Subcutaneous adipose tissue (tissue), 4 donors: ENCODE measurements around the gene FRMD4A. TPM values are rescaled to one million over a fixed set of nuclear protein-coding genes. Genes with fewer than 3 reads are reported as not detected.

Experiments
- total RNA-seq, 4 donors: library from RNA; depleted of rRNA; stranded (reverse); fragments of >200 nt; gene quantifications; one replicate each; pipeline ENCODE4 v1.1.0, GENCODE V29; 2016
- TF ChIP-seq, protein P1 (sequence below): fragments of 450-650 bp; IDR thresholded peaks from one replicate; pipeline ENCODE4 v1.5.1; 2016; ENCODE audit warnings: low read depth, mild to moderate bottlenecking, control low read depth, antibody characterized with exemption, moderate library complexity

Gene FRMD4A
- total RNA-seq, 4 donors from 2014 or later: 70.0 to 206 (median 81.4) TPM

DNA sequence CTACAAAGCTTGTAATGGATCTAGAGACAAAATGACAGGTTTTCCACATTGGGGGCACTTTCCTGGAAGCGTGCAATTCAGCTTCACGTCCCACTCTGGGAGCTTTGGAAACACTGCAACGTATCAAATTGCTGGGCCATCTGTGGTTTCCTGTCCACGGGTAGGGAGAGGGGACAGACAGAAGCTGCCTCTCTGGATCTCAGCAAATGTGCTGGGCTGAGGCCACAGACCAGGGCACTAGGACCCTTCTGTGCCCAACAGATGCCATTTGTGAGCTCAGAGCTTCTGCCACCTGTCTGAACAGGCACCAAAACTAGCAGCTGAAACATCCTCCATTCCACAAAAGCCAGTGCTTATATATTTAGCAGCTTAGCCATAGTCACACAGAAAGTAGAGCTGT is 40.9 kb upstream of the FRMD4A start:
- TF ChIP-seq, protein P1, sequence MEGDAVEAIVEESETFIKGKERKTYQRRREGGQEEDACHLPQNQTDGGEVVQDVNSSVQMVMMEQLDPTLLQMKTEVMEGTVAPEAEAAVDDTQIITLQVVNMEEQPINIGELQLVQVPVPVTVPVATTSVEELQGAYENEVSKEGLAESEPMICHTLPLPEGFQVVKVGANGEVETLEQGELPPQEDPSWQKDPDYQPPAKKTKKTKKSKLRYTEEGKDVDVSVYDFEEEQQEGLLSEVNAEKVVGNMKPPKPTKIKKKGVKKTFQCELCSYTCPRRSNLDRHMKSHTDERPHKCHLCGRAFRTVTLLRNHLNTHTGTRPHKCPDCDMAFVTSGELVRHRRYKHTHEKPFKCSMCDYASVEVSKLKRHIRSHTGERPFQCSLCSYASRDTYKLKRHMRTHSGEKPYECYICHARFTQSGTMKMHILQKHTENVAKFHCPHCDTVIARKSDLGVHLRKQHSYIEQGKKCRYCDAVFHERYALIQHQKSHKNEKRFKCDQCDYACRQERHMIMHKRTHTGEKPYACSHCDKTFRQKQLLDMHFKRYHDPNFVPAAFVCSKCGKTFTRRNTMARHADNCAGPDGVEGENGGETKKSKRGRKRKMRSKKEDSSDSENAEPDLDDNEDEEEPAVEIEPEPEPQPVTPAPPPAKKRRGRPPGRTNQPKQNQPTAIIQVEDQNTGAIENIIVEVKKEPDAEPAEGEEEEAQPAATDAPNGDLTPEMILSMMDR: no peak

DNA sequence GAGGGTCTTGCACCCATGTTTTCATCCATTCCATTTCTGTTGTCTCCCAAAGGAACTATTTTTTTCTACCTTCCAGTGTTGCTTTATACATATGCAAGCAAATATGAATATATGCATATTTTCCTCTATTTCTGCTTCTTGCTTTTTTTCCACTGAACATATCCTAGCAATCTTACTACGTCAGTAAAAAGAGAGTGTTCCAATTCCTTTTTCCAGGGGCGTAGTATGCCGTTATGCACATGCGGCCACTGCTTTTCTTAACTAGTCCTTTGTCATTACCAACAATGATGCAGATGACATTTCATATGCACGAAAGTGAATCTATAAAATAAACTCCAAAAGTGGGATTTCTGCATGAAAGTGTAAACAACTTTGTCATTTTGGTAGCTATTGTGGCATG is 40.2 kb upstream of the FRMD4A start:
- TF ChIP-seq, protein P1: no peak

DNA sequence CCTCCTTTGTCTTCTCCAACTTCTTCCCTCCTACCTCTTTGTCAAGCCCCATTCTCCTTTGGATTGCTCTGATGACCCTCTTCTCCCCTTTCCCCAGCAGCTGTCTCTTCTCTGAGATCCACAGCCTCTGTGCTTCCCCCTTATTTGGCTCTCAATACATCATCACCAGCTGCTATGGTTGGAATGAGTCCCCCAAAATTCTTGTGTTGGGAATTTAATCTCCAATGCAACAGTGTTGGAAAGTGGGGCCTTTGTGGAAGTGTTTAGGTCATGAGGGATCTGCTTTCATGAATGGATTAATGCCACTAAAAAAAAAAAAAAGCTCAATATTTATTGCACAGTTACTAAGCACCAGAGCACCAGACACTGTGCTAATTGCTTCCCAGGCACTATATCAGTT is 39.2 kb upstream of the FRMD4A start:
- TF ChIP-seq, protein P1: no peak

DNA sequence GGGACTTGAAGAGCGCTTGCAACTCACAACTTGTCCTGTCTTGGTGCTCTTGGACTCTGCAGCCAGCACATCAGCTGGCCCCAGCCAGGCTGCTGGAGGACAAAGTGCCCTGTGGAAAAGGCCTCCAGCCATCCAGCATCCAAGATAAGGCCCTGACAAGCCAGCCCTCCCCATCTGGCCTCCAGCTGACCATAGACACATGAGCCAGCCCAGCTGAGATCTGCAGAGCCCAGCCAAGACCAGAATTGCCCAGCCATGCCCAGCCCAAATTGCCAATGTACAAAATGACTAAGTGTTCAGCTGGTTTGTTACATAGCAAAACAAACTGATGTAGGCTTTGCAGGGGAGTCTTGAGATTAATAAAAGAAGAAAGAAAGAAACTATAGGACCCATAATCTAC is 36.0 kb upstream of the FRMD4A start:
- TF ChIP-seq, protein P1: no peak

DNA sequence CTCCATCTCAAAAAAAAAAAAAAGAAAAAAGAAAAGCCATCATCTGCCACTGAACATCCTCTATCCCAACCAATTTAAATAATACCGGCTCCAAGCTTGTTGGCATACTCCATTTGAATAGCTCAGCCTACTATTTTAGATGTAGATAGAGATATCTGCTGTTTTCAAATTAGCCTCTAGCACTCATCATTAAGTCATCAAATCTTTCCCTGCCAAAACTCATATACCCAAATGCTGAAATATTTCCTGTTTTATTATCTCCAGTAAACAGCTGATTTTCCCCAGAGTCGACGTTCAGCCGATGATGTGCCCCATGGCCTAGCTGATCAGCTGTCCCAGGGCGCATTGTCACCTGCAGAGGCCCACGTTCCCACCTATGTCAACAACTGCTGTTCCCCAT is 34.5 kb upstream of the FRMD4A start:
- TF ChIP-seq, protein P1: no peak

DNA sequence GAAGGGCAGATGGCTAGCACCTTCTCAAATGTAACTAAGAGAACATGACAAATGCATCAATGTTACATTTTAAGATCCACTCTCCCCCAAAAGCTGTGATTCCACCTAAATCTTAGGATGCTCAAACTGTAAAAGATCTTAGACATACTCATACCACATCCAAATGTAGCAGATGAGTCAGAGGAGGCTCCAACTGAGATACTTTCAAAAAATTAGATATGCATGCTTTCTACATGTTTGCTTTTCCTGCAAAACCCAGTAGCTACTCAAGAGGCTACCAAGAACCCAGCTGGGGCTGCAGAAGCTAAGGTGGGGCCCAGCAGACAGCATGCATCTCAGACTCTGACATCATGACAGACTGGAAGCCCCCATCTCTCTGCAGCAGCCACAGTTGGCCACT is 31.4 kb upstream of the FRMD4A start:
- TF ChIP-seq, protein P1: no peak

DNA sequence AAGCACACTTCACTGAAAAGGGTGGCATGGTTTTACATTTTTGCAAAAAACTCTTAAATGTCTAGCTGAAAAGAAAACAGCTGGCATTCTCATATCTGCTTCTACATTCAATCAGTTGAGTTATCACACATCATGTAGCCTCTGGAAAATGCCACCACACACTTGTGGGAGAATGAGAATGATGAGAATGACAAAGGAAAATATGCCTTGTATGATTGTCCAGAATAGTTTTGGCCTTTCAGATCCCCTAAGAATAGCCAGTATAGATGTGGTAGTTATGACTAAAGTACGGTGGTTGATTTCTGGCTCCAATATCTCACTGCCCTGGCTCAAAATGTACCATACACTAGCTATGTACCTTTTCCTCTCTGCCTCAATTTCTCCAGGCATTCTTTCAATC is 30.2 kb upstream of the FRMD4A start:
- TF ChIP-seq, protein P1: no peak

DNA sequence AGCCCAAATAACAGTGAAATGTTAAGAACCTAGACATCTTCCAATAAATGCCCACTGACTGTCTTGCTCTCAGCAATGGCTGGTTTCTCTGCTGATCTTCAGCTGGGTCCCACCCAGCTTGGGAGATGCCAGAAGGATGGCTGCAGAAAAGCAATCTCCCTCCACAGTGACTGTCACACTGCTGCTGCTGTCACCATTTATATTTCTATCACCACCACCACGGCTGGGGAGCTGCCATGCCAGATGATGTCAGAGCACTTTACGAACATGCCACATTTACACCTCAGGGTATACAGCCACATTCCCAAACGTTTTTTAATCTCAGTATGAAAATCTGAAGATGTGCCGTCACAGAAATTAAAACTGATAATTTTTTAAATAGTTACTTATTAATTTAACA is 29.8 kb upstream of the FRMD4A start:
- TF ChIP-seq, protein P1: no peak
